HEK293 (cell line): ENCODE measurements around the gene FBH1.
"Not testable (repeated sequence)": the region's sequence is repeated elsewhere in the genome, so short reads cannot be mapped to it uniquely, and the experiment has no call there.

Experiments used
- CTCF ChIA-PET: fragments of 350-600 bp; formaldehyde crosslinking; extraction: SDS; loops from one replicate; lab custom pipeline; 2021; ENCODE audit warnings: antibody characterized with exemption; lab: Yijun Ruan, JAX
- POLR2A ChIA-PET: fragments of 300-600 bp; formaldehyde crosslinking; extraction: SDS; loops from one replicate; lab custom pipeline; 2020; ENCODE audit warnings: antibody characterized with exemption, inconsistent platforms; lab: Yijun Ruan, JAX
- H3K27ac ChIP-seq: fragments of 200-500 bp; sonication (Bioruptor generic); 2 replicates; pipeline ENCODE4 v1.5.1; 2014; ENCODE audit warnings: low read depth, low read length, control low read depth, inconsistent platforms; ENCODE audit errors: extremely low read depth
- H3K36me3 ChIP-seq, 2 experiments: fragments of 200-500 bp in 1 of 2; sonication (Bioruptor generic) in 1 of 2; 1 replicate in 1 of 2; 2 replicates in 1 of 2; pipeline ENCODE4 v1.5.1; 2014 to 2017; ENCODE audit warnings: inconsistent platforms in 2 of 2, low read length in 2 of 2; ENCODE audit not compliant: control insufficient read depth in 2 of 2, insufficient read depth in 1 of 2
- H3K4me1 ChIP-seq: fragments of 200-500 bp; sonication (Bioruptor generic); 2 replicates; pipeline ENCODE4 v1.5.1; 2014; ENCODE audit warnings: mild to moderate bottlenecking, low read length, inconsistent platforms; ENCODE audit not compliant: control insufficient read depth, insufficient read depth
- H3K4me3 ChIP-seq: 2 replicates; pipeline ENCODE4 v1.5.1; 2011; ENCODE audit warnings: low read depth, mild to moderate bottlenecking, control low read depth, low read length, moderate library complexity
- H3K9me3 ChIP-seq: fragments of 200-500 bp; sonication (Bioruptor generic); 2 replicates; pipeline ENCODE4 v1.5.1; 2014; ENCODE audit warnings: low read depth, low read length, inconsistent platforms; ENCODE audit not compliant: control insufficient read depth, insufficient read depth
- HOXC10 ChIP-seq: sonication (generic); formaldehyde crosslinking; IDR thresholded peaks from 2 replicates; pipeline ENCODE4 v1.8.1; 2023; ENCODE audit warnings: mild to moderate bottlenecking, missing genetic modification reagents
- SCRT2 ChIP-seq: fragments of 450-650 bp; formaldehyde crosslinking; IDR thresholded peaks from 2 replicates; pipeline ENCODE4 v1.5.1; 2016; ENCODE audit warnings: missing biosample characterization, missing genetic modification characterization
- ZBTB11 ChIP-seq: fragments of 450-650 bp; formaldehyde crosslinking; conservative IDR thresholded peaks from 2 replicates; pipeline ENCODE4 v1.5.1; 2016; ENCODE audit warnings: low read depth, missing biosample characterization, missing genetic modification characterization
- ZEB2 ChIP-seq: fragments of 450-650 bp; formaldehyde crosslinking; IDR thresholded peaks from 2 replicates; pipeline ENCODE4 v1.5.1; 2016; ENCODE audit warnings: missing biosample characterization, missing genetic modification characterization
- ZFHX2 ChIP-seq: fragments of 450-650 bp; formaldehyde crosslinking; conservative IDR thresholded peaks from 2 replicates; pipeline ENCODE4 v1.5.1; 2016; ENCODE audit warnings: missing biosample characterization, missing genetic modification characterization
- ZNF148 ChIP-seq: fragments of 450-650 bp; formaldehyde crosslinking; IDR thresholded peaks from 2 replicates; pipeline ENCODE4 v1.5.0; 2017; ENCODE audit warnings: missing biosample characterization, missing genetic modification characterization, borderline replicate concordance
- ZNF18 ChIP-seq: fragments of 450-650 bp; formaldehyde crosslinking; IDR thresholded peaks from 2 replicates; pipeline ENCODE4 v1.5.1; 2016; ENCODE audit warnings: missing biosample characterization, missing genetic modification characterization
- ZNF184 ChIP-seq: fragments of 450-650 bp; IDR thresholded peaks from 2 replicates; pipeline ENCODE4 v1.5.1; 2018; ENCODE audit warnings: missing biosample characterization, mild to moderate bottlenecking, missing genetic modification characterization
- ZNF292 ChIP-seq: fragments of 450-650 bp; formaldehyde crosslinking; IDR thresholded peaks from 2 replicates; pipeline ENCODE4 v1.5.1; 2016; ENCODE audit warnings: low read depth, missing biosample characterization, missing genetic modification characterization, borderline replicate concordance
- ZNF391 ChIP-seq: fragments of 450-650 bp; formaldehyde crosslinking; IDR thresholded peaks from 2 replicates; pipeline ENCODE4 v1.5.1; 2016; ENCODE audit warnings: low read depth, missing biosample characterization, missing genetic modification characterization, borderline replicate concordance
- ZNF747 ChIP-seq: fragments of 450-650 bp; formaldehyde crosslinking; IDR thresholded peaks from 2 replicates; pipeline ENCODE4 v1.5.1; 2016; ENCODE audit warnings: missing biosample characterization, missing genetic modification characterization
- ZNF785 ChIP-seq: fragments of 450-650 bp; formaldehyde crosslinking; IDR thresholded peaks from 2 replicates; pipeline ENCODE4 v1.5.1; 2016; ENCODE audit warnings: missing biosample characterization, missing genetic modification characterization
- ZNF837 ChIP-seq: fragments of 450-650 bp; formaldehyde crosslinking; IDR thresholded peaks from 2 replicates; pipeline ENCODE4 v1.5.1; 2016; ENCODE audit warnings: missing biosample characterization, missing genetic modification characterization
- TF ChIP-seq, protein P1 (sequence below): fragments of 450-650 bp; formaldehyde crosslinking; IDR thresholded peaks from 2 replicates; pipeline ENCODE4 v1.5.1; 2016; ENCODE audit warnings: missing biosample characterization, missing genetic modification characterization
- TF ChIP-seq, protein P2 (sequence below): IDR thresholded peaks from 2 replicates; pipeline ENCODE4 v1.6.1; 2011; ENCODE audit warnings: mild to moderate bottlenecking, low read depth, low read length, borderline replicate concordance
- TF ChIP-seq, protein P3 (sequence below): fragments of 450-650 bp; IDR thresholded peaks from 2 replicates; pipeline ENCODE4 v1.5.1; 2018; ENCODE audit warnings: missing biosample characterization, mild to moderate bottlenecking, missing genetic modification characterization
- TF ChIP-seq, protein P4 (sequence below): fragments of 450-650 bp; formaldehyde crosslinking; IDR thresholded peaks from 2 replicates; pipeline ENCODE4 v1.5.1; 2016; ENCODE audit warnings: missing biosample characterization, missing genetic modification characterization

The FBH1 gene

GRCh38 chr10:5905854-5906507 lies 15.9 kb downstream of the FBH1 start (continued):
- TF ChIP-seq ZNF785, result no peak
- TF ChIP-seq HOXC10 (CRISPR knock-in tag), result no peak
- TF ChIP-seq, all 188 proteins: peak for 0

DNA sequence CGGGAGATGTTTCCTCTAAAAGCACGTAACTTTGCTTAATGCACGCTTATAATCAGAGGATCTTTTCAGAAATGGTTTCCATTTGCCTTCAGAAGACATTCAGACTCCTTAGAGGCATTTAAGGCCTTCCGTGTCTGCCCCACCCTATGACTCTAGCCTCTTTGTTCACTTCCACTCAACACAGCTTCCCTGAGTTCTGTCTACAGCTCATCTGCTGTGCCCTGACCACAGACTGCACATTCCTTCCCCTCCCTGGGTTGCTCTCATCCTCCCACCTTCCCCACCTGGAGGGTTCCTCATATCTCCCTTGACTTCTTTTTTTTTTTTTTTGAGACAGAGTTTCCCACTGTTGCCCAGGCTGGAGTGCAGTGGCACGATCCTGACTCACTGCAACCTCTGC lies 16.6 kb downstream of the FBH1 start:
- Histone ChIP-seq H3K9me3 (no peaks in the 10 kb centered on the region), H3K4me3 (no peak overlapping the region)
- CTCF ChIA-PET, result interaction anchor here (0.6 kb wide), 1 partner anchor 20 kb away, joined by 3 read pairs; no protein-coding TSS in a partner anchor
- no peak for TF ChIP-seq ZNF837
- TF ChIP-seq ZFHX2 (tag by site-specific recombination), result no peak
- no peak for TF ChIP-seq ZEB2
- TF ChIP-seq, protein P1, sequence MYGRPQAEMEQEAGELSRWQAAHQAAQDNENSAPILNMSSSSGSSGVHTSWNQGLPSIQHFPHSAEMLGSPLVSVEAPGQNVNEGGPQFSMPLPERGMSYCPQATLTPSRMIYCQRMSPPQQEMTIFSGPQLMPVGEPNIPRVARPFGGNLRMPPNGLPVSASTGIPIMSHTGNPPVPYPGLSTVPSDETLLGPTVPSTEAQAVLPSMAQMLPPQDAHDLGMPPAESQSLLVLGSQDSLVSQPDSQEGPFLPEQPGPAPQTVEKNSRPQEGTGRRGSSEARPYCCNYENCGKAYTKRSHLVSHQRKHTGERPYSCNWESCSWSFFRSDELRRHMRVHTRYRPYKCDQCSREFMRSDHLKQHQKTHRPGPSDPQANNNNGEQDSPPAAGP, result no peak
- no peak for TF ChIP-seq ZNF18 (tag by site-specific recombination)
- no peak for TF ChIP-seq ZNF391 (tag by site-specific recombination)
- TF ChIP-seq HOXC10 (CRISPR knock-in tag), result no peak
- TF ChIP-seq ZNF148 (tag by site-specific recombination), result no peak
- TF ChIP-seq ZNF747 (tag by site-specific recombination), result no peak
- TF ChIP-seq ZBTB11, result no peak
- TF ChIP-seq SCRT2 (tag by site-specific recombination), result no peak
- no peak for TF ChIP-seq ZNF184 (tag by site-specific recombination)
- no peak for TF ChIP-seq ZNF292
- TF ChIP-seq, protein P2, sequence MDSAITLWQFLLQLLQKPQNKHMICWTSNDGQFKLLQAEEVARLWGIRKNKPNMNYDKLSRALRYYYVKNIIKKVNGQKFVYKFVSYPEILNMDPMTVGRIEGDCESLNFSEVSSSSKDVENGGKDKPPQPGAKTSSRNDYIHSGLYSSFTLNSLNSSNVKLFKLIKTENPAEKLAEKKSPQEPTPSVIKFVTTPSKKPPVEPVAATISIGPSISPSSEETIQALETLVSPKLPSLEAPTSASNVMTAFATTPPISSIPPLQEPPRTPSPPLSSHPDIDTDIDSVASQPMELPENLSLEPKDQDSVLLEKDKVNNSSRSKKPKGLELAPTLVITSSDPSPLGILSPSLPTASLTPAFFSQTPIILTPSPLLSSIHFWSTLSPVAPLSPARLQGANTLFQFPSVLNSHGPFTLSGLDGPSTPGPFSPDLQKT, result no peak
- TF ChIP-seq, protein P3, sequence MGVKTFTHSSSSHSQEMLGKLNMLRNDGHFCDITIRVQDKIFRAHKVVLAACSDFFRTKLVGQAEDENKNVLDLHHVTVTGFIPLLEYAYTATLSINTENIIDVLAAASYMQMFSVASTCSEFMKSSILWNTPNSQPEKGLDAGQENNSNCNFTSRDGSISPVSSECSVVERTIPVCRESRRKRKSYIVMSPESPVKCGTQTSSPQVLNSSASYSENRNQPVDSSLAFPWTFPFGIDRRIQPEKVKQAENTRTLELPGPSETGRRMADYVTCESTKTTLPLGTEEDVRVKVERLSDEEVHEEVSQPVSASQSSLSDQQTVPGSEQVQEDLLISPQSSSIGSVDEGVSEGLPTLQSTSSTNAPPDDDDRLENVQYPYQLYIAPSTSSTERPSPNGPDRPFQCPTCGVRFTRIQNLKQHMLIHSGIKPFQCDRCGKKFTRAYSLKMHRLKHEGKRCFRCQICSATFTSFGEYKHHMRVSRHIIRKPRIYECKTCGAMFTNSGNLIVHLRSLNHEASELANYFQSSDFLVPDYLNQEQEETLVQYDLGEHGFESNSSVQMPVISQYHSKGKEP (tag by site-specific recombination), result no peak
- TF ChIP-seq, protein P4, sequence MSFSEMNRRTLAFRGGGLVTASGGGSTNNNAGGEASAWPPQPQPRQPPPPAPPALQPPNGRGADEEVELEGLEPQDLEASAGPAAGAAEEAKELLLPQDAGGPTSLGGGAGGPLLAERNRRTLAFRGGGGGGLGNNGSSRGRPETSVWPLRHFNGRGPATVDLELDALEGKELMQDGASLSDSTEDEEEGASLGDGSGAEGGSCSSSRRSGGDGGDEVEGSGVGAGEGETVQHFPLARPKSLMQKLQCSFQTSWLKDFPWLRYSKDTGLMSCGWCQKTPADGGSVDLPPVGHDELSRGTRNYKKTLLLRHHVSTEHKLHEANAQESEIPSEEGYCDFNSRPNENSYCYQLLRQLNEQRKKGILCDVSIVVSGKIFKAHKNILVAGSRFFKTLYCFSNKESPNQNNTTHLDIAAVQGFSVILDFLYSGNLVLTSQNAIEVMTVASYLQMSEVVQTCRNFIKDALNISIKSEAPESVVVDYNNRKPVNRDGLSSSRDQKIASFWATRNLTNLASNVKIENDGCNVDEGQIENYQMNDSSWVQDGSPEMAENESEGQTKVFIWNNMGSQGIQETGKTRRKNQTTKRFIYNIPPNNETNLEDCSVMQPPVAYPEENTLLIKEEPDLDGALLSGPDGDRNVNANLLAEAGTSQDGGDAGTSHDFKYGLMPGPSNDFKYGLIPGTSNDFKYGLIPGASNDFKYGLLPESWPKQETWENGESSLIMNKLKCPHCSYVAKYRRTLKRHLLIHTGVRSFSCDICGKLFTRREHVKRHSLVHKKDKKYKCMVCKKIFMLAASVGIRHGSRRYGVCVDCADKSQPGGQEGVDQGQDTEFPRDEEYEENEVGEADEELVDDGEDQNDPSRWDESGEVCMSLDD (tag by site-specific recombination), result no peak
- TF ChIP-seq, all 188 proteins: peak for 0
- H3K27ac ChIP-seq, result no peak overlapping the region
- POLR2A ChIA-PET, result no interaction called here
- peaks cover 30 to 52% of the 10 kb centered on the region in 2 experiments for H3K36me3 ChIP-seq
- H3K4me1 ChIP-seq, result no peaks in the 10 kb centered on the region

- H3K4me3 ChIP-seq, H3K9me3 ChIP-seq, POLR2A ChIA-PET, H3K27ac ChIP-seq, H3K4me1 ChIP-seq, CTCF ChIA-PET: not testable (repeated sequence)
- H3K36me3 ChIP-seq, result peaks cover 37 to 65% of the 10 kb centered on the region in 2 experiments
Measured at GRCh38 chr10:5908676-5909075, 18.6 kb downstream of the FBH1 start.
